Muscle of back (tissue), 11 donors: ENCODE data around the gene PCYT2. TPM values are rescaled to one million over a fixed set of nuclear protein-coding genes. Genes with fewer than 3 reads are reported as not detected.

Source experiments
- DNase-seq, 3 donors: peaks; one replicate each; pipeline versions ENCODE4 v3.0.0 to v3.0.0-alpha.2; 2013
- polyA plus RNA-seq, 10 donors: library from polyadenylated mRNA; unstranded; fragments of 120-200 nt; gene quantifications; one replicate each; pipeline ENCODE4 v1.2.1, GENCODE V29; 2013; ENCODE audit not compliant: insufficient read length in 10 of 10

Gene PCYT2
- polyA plus RNA-seq, 10 donors = 7.9 to 14.0 (median 10.2) TPM

DNA sequence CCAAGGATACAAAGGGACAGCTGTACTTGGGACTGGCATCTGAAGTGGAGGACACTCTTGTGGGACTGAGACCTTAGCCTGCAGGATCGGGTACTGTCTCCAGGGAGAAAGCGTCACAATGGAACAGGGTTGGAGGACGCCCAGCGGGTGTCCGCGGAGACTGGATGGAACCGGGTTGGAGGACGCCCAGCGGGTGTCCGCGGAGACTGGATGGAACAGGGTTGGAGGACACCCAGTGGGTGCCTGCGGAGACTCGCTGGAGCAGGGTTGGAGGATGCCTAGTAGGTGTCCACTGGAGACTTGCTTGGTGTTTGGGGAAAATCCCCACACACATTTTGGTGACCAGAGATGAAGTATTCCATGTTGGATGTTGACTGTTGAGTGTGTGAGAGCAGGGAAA lies 36.0 kb upstream of the PCYT2 start, which contains the start of gene MYADML2:
MYADML2 (minus strand) TSS at position 45 of the 400 bp plus-strand sequence. CDS start 5,492 bp downstream, outside the sequence.
- DNase-seq = no peak

DNA sequence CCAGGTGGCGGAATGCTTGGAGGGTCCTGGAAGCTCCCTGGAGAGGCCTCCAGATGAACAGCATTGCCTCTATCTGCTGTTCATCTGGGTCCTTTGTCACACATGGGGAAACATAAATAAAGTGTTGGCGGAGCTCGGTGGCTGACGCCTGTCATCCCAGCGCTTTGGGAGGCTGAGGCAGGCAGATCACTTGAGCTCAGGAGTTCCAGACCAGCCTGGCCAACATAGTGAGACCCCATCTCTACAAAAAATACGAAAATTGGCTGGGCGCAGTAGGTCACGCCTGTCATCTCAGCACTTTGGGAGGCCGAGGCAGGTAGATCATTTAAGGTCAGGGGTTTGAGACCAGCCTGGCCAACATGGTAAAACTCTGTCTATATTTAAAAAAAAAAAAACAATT lies 33.7 kb upstream of the PCYT2 start:
- DNase-seq = no peak

DNA sequence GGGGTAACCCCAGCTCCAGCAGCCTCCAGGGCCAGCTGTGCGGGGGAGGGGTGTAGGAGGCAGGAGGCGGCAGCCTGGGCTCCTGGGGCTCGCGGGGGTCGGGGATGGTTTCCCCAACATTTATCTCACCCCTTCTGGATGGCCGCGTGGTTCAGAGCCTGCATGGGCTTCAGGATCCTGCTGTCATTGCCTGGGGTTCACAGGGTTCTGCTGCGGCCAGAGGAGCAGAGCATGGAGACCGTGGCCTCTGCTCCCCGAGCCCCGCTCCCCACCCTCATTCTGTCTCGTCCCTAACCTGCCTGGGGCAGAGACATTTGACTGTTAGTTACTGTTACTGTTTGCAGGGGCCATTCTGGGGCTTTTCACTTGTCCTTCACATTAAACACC lies 31.0 kb upstream of the PCYT2 start:
- no peak for DNase-seq

DNA sequence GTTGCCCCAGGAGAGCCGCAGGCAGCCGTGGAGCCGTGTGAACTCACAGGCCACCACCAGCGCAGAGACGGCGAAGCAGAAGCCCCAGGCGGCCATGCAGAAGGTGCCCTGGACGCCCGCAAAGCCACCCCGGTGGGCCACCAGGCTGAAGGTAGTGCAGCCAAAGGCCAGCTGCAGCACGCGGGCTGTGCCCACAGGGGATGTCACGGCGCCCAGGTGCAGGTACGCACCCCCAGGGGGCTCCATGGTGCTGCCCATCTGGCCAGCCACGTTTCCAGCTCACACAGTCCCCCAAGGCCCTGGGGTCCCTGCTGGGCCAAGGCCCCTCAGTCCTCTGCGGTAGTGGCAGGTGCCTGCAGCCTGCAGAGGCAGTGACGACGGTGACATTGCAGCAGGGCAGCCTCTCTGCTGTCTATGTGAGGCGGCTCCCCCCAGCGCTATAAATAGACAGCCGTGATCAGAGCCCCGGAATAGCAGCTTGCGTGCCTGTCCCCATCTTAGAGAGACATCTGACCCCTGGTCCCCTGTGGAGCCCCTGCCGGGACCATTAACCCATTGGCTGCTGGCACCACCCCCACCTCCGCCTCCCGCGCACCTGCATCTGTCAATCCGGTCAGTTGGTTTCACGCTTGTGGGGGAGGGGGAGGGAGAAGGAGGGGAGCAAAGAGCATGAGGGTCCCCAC lies 30.4 kb upstream of the PCYT2 start:
- peak in 2 of 3 donors; percentile 61 to 68 for DNase-seq

DNA sequence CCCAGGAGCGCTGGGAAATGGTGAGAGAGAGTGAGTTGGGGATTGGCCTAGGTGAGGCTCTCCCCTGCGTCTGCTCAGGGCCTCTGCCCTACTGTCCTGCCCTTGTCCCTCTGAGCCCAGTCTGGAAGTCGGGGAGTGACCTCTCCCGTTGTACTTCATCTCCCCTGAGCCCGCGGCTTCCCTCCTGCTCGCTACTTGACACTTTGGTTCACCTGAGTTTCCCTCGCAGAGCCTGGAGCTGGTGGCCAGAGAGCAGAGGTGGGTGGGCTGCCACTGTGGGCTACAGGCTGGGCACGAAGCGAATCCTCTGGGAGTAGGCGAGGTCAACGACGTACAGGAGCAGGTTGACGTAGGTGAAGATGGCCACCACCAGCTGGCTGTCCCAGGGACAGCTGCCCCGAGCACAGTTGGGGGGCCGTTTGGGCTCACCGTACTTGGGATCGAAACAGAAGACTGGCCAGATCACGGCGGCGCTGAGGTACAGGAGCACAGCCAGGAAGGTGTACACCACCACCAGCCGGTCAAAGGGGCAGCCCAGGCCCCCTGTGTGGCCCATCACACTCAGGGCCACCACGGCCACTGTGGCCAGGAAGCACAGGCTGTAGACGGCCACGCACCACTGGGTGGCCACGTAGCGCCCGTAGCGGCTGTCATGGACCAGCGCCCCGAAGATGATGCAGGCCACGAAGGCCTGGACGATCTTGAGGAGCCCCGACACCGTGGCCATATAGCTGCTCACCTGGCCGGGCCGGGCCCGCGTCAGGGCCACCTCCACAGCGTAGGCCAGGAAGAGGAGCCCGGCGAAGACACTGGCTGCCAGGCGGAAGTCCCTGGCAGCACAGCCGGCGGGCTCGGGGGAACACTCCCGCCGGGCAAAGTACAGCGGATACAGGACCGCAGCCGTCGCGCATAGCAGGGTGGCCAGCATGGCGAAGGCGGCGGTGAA lies 29.6 kb upstream of the PCYT2 start:
- no peak for DNase-seq

DNA sequence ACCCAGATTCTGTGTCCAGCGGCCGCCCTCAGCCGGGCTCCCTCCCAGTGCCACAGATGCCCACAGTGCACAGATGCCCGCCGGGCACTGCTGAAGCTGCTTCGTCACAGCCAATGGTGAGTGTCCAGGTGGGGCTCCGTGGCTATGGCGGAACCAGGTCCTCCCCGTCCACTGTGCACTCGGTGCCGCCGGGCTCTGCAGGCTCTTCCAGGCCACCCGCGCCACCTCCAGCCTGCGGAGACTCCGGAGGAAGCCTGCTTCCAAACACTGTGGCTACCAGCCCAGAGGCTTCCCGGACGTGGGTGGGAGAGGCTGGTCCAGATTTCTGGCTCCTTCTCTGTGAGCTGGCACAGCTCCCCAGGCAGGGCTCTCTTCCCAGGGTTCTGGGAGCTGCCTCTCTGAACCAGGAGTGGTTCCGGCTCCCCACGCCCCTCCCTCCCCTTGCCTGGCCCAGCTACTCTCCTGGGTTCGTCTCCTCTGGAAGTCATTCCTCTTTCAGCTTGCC lies 28.7 kb upstream of the PCYT2 start:
- no peak for DNase-seq

DNA sequence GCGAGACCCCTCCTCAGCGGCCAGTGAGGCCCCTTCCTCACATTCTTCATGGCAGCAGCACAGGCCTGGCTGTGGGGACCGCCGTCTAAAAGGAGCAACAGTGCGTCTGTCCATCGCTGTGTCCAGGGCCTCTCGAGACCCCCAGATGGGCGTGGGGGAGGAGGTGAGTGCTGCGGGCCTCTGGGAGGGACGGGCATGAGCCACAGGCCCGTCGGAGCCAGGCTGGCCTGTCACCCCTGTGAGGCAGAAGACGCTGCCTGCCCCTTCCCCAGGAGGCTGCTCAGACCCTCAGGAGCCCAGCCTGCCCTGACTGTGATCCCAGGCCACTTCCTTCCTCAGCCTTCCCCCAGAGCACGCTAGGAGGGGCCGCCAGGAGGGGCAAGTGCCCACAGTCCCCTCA lies 28.0 kb upstream of the PCYT2 start:
- no peak for DNase-seq

DNA sequence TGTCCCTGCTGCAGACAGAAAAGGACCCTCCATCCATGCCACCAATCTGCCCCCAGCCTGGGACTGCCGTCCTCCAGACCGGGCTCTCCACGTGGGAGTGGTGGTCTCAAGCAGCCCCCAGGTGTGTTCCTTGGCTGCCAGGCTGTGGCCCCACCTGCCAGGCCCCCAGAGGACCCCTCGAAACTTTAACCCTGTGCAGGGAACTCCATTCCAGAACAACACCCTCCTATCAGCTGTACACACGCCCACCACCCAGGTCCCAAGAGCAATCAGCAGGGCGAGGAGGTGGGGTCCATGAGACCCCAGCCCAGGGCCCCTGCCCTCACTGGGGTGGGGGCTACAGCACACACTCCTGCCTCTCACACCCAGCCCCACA lies 24.5 kb upstream of the PCYT2 start:
- no peak for DNase-seq

DNA sequence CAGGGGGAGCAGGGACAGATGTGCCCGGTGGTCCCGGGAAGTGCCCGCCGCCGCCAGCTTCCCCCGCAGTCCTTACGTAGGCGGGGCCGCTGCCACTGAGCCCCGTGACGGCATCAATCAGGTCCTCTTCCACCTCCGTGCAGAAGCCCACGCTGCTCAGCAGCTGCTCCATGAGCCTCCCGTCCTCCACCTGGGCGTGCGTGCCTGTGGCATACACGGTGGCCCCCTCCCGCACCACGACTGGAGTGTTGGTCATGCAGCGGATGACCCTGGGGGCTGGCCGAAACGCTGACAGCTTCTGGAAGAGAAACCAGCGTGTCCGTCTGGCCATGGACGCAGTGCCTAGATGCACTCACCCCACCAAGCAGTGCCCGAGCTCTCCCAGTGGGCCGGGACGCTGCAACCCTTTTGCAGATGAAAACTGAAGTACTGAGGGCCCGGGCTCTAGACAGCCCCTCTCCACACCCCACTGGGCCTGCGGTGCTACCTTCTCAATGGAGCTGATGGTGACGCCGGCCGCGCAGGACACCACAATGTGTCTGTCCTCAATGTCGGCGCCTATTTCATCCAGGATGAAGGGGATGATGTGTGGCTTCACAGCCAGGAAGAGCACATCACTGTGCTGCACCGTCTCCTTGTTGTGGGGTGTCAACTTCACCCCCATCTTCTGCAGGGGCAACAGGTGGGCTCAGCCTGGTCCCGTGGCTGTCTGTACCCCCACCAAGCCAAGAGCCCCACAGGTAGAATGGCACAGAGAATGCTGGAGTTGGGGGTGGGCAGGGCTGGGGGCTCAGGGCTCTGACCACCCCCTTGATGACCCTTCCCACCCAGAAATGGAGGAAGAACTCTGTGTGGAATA lies 23.9 kb upstream of the PCYT2 start:
- no peak for DNase-seq

DNA sequence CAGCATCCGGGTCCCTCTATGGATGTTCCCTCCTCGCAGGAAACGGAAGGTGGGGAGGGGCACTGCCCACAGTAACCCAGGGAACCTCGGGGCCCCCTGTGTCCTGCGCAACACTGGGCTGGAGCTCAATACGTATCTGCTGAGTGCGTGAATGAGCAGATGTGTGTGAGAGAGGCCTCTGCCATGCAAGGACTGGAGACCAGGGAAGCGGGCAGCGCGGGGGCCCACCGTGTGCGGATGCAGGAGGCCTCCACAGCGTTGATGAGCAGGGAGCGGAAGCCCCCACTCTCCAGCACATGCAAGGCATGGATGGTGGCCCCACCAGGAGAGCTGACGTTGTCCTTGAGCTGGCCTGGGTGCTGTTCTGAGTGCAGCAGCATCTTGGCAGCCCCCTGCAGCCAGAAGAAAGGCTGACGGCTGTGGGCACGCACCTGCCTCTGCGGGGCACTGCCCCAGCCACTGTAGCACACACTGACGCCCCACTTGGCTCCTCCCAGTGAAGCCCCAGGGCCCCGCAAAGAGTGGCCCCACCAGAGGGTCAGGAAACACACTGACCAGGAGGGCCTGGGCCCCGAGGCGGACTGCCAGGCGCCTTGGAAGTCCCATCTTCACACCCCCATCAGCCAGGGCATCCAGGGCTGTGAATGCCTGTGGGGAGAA lies 23.0 kb upstream of the PCYT2 start:
- DNase-seq = no peak

DNA sequence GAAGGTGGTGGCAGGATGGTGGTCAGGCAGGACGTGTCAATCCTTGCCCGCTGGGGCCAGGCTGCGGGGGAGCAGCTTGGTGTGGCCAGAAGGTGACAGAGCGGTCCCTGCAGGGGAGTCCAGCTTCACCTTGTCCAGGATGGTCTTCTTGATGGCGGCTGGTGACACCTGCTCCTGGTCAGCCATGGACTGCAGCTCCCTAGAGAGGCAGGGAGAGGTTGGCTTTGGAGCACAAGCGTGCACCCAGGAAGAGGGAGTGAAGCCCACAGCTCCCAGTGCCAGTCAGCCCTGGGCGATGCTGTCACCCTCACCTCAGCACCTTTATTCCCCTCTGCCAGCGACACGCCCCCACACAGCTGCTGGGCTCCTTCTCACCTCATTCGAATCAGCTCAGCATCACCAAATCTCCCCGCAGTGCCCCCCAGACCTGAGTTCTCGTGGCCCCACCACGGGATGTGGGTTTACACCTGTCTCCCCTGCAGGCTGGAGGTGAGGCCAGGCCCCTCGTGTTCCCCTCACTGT lies 22.0 kb upstream of the PCYT2 start:
- no peak for DNase-seq

DNA sequence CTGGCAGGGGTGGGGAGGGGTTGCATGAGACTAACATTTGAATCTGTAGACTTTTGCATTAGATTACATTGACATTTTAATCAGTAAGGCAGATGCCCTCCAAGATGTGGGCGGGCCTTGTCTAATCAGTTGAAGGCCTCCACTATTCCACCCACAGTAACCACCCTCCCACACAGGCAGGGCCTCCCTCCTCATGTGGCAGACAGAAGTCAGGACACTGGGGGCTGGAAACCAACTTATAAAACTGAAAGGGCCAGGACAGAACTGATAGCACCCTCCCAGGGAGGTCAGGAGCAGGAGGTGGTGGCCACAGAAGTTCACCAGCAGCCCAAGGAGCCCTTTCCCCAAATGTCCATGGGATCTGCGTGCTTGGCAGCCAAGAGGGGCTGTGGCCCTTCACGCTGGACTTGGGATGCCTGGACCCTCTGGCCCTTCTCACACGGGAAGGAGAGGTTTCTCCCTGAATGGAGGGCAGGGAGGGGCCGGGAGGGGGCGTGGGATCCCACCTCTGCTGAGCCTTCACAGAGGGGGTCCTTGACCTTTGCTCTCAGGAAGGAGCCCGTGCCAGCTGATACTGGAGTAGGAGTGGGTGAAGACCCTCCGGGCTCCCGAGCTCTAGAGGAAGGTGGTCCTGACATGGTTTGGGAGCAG lies 21.3 kb upstream of the PCYT2 start:
- DNase-seq = no peak

DNA sequence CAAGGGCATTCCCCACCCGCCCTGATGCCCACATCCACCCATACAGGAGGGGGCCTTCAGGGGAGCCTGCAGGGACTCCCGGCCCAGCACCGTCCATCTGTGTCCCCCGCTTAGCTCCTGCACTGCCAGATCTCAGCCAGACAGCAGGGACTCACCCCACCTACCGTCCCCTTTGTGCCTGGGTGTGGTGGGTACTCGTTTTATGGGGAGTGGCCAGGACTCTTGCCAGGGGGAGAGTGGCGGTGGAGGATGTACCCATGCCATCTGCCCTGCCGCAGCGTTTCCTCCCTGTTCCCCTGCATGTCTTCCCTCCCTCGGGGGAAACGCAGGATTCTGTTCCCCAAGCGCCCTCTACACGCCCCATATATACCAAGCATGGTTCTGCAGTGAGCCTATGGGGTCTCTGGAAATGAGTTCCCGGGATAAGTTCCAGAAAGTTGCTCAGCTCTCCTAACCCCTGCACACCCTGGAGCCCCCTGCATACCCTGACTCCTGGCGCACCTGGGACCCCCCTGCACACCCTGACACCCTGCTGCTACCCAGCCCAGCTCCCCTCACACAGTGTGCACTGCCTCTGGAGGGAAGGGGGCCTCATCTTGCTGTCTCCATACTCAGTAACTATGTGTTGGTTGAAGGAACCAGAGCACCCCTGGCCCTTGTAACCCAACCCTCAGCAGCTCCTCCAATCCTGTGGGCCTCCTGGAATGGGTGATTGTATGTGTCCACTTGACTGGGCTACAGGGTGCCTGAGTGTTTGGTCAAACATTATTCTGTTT lies 20.5 kb upstream of the PCYT2 start:
- DNase-seq = no peak

DNA sequence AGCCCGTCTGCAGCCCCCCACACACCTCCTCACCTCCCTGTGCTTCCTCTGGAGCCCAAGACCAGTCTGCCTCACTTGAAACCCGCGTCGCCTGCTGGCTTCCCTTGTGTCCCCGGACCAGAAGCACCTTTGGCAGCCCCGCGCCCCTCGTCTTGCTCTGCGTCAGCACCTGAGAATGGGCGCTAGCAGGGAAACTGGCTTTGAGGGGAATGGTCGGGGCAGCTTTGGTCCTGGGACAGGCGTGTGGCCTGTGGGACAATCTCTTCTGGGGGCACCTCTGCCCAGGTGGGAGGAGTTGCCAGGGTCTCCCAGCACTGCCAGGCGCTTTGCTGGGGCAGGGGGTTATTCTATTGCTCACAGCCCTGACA lies 20.0 kb upstream of the PCYT2 start:
- no peak for DNase-seq

DNA sequence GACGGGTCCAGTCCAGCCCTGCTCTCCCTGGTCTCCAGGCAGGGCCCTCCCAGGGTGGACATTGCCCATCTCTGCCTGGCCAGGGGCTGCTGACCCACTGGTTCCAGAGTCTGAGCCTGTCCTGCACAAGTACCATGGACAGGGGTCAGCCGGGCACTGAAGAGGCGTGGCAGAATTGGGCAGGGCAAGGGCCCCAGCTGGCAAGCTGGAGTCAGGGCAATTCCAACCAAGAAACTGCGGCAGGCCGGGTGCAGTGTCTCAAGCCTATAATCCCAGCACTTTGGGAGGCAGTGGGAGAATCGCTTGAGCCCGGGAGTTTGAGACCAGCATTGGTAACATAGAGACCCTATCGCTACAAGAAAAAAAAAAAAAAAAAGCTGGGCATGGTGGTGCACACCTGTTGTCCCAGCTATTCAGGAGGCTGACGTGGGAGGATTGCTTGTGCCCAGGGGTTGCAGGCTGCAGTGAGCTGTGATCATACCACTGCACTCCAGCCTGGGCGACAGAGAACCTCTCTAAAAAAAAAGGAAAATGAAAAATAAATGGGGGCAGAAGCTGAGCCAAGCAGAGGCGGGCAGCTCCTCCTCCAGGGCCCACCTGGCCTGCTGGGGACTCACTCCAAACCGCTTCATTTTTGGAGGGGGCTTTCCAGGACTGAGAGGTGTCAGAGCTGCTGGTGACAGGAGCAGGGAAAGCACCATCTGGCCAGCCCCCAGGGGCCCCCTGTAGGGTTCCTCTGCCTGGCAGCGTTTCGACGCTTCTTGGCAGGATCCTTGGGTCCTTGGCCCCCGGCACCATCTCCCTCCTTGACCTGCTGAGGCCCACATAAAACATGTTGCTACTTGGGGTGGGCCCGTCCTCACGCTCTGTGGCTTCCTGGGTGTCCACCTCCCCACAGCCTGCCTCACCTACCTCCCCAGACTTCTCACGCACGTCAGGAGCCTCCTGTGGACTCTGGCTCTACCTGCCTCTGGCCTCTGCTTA lies 19.2 kb upstream of the PCYT2 start:
- DNase-seq = no peak

DNA sequence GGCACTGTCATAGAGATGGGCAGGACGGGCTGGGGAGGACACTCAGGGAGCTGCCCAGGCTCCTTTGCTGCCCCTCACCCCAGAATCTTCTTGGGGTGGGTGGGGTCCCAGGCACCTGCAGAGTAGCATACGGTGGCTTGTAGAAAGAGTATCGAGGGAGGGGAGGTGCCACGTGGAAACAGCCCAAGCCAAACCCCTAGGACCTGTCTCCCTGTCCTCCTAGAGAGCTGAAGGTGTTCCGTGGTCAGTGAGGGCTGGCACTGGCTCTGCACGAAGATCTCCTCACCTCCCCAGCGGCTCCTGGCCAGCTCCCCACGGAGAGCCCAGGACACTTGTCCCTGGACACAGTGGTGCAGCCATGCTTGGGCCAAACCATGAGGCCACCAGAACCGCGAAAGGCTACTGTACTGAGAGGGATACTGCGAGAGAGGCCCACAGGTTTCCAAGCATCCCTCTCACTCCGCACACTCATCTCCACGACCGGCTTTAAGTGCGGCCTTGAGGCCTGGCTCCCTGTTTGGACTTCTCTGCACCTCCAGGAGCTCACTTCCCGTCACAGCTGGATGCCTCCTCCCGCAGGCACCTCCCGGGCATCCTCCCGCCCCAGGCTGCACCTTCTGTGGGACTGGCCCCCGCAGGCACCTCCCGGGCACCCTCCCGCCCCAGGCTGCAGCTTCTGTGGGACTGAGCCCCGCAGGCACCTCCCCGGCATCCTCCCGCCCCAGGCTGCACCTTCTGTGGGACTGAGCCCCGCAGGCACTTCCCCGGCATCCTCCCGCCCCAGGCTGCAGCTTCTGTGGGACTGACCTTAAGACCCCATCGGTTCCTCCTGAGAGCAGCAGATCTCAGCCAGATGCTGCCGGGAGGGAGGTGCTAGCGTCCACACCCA lies 18.3 kb upstream of the PCYT2 start:
- no peak for DNase-seq

DNA sequence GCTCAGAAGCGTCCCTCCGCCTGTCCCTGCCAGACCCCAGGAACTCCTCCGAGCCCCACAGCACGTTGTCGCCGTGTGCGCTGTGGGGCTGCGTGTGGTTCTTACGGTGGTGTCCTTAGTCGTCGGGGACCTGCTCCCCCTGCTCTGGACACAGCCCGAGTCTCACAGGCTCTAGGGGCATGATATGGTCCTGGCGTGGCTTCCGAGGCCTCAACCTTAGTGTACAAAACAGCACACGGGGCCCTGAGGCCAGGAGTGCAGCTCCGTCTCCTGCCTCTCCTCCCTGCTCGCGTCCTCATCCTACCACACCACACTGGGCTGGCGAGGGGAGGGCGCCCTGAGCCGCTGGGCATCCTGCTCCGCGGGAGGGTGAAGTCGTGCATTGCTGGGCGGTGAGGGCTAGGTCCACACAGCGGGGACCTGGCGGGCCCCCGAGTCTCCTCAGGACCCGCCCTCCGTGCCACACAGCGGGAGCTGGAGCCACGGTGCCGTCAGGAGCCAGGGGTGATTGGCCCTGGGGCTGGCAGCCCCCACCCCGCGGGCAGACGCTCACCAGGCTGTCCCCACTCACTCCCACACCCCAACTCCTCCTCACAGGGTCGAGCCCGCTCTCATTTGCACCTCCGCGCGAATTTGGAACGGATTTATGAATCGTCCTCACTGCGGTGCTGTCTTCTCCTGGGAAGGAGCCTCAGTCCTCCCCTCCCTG lies 17.5 kb upstream of the PCYT2 start:
- no peak for DNase-seq
